Ishikawa (cell line): Measurements from ENCODE around the gene ZAR1L.

Experiments
- CEBPB ChIP-seq: IDR thresholded peaks from 2 replicates; pipeline ENCODE4 v1.6.1; 2012
- EP300 ChIP-seq: IDR thresholded peaks from 2 replicates; pipeline ENCODE4 v1.6.1; 2012; ENCODE audit warnings: borderline replicate concordance
- FOXM1 ChIP-seq: IDR thresholded peaks from 2 replicates; pipeline ENCODE4 v1.6.1; 2012; ENCODE audit warnings: low read depth, borderline replicate concordance
- NFIC ChIP-seq: IDR thresholded peaks from 2 replicates; pipeline ENCODE4 v1.6.1; 2012
- RAD21 ChIP-seq: IDR thresholded peaks from 2 replicates; pipeline ENCODE4 v1.6.1; 2012; ENCODE audit warnings: low read depth
- TAF1 ChIP-seq: IDR thresholded peaks from 2 replicates; pipeline ENCODE4 v1.6.1; 2012; ENCODE audit warnings: low read depth, mild to moderate bottlenecking
- TCF12 ChIP-seq: IDR thresholded peaks from 2 replicates; pipeline ENCODE4 v1.6.1; 2012; ENCODE audit warnings: low read depth
- YY1 ChIP-seq: IDR thresholded peaks from 2 replicates; pipeline ENCODE4 v1.6.1; 2012; ENCODE audit warnings: low read depth
- ZBTB7A ChIP-seq: IDR thresholded peaks from 2 replicates; pipeline ENCODE4 v1.6.1; 2012; ENCODE audit warnings: low read depth
- TF ChIP-seq, protein P1 (sequence below): IDR thresholded peaks from 2 replicates; pipeline ENCODE4 v1.6.1; 2012

Gene ZAR1L

DNA sequence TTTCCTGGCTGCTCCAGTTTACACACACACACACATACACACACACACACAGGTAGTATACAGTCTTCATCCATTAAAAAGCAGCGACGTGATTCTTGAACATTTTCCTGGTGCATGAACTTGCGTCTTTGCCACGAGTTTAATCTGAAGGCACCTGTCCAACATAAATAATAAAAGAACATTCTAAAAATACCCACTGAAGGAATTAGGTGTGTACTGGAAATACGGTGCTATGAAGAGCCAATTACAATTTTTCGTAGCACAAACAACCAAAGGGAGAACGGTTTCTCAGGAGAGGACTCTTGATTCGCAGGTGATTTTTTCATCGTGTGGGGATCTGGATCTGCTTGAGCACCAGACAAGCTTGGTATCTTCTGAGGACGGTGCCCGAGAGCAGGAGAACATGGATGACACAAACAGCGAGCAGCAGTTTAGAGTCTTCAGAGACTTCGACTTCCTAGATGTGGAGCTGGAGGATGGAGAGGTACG lies 61.2 kb downstream of the ZAR1L start:
- TF ChIP-seq FOXM1, result no peak
- TF ChIP-seq NFIC, result no peak
- TF ChIP-seq CEBPB, result no peak
- no peak for TF ChIP-seq ZBTB7A
- TF ChIP-seq TCF12, result no peak
- no peak for TF ChIP-seq TAF1
- no peak for TF ChIP-seq EP300
- TF ChIP-seq, protein P1, sequence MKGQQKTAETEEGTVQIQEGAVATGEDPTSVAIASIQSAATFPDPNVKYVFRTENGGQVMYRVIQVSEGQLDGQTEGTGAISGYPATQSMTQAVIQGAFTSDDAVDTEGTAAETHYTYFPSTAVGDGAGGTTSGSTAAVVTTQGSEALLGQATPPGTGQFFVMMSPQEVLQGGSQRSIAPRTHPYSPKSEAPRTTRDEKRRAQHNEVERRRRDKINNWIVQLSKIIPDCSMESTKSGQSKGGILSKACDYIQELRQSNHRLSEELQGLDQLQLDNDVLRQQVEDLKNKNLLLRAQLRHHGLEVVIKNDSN, result no peak
- no peak for TF ChIP-seq RAD21
- no peak for TF ChIP-seq YY1
